HL-60/S4 (cell line): Measurements from ENCODE around the gene ANKFN1.
"Not testable (repeated sequence)": the region's sequence is repeated elsewhere in the genome, so short reads cannot be mapped to it uniquely, and the experiment has no call there.

ENCODE experiments used
- in situ Hi-C: fragments of 300-500 bp; cut with MboI; formaldehyde crosslinking; loops from 2 replicates; pipeline ENCODE4 v1.14.3; 2022; ENCODE audit warnings: low sequenced_read_pairs

The ANKFN1 gene

GRCh38 chr17:56288786-56289185 lies 135.5 kb downstream of the ANKFN1 start:
- in situ Hi-C loops = not testable (repeated sequence)

DNA sequence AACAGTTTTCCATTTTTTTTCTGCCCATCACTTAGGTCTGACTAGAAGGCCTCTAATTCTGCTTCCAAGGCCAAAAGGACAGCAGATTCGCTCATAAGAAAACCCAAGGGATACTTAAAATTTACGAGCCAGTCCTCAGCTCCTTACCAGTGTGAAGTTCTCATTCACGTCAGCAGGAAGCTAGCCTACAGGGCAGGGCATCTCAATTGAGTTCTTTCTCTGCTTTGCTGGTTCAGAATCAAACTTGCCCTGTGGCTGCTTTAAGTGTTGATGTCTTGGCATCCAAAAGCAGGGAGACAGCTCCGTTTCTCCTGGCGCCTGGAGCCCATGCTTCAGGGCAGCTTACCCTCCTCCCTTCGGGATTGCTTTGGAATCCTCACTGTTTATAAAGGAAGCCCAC lies 136.0 kb downstream of the ANKFN1 start:
- in situ Hi-C loops = no loop called here

- in situ Hi-C loops = no loop called here
Observed at GRCh38 chr17:56290101-56290801, 137.0 kb downstream of the ANKFN1 start.

DNA sequence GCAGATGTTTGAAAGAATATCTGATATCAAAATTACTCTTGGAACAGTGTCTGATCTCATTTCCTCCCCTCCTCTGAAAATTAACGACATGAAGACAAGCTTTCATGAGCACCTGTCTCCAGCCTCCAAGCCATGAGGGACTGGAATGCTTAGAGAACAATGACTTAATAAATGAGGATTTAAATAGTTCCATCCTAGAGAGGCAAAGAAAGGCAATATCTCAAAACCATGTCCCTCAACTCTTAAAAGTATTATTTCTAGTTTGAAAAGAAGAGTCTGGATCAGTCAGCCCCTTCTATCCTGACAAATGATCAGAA lies 137.5 kb downstream of the ANKFN1 start:
- in situ Hi-C loops = no loop called here

GRCh38 chr17:56291226-56291805 lies 138.0 kb downstream of the ANKFN1 start:
- in situ Hi-C loops = no loop called here

DNA sequence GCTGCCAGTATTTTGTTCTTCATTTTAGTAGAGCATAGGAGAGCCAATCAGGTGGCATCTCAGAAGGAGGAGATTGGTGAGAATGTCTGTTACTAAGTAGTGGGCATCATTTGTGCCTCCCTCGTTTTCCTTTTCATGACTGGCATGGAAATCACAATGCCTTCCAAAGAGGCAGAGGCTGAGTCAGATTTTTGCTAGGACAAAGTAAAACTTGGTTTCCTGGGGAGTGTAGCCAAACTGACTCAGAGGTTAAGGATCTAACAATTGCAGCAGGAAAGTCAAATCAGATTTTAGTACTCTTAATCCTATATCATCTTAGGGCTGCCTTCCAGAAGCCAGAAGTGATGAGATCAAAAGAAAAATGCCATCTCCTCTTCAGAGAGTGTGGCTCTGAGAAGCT lies 138.7 kb downstream of the ANKFN1 start:
- in situ Hi-C loops = no loop called here

GRCh38 chr17:56292578-56292977 lies 139.3 kb downstream of the ANKFN1 start:
- in situ Hi-C loops = no loop called here

DNA sequence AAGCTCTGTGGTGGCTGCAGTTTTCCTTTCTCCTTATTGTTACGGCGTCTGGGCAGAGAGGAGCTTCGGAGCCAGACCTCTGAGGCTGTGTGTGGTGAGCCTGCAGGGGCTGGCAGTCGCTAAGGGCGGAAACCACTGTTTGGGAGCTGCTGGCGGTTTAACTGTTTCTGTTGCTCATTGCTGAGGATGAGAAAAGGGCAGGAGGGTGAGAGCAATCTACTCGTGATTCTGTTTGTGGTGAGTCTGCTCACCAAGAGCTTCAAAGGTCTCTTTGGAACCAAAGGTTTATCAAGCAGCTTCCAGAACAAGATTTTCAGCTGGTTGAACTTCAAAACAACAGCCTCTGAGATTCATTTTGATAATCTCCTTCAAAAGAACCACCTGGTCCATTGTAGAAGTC lies 143.9 kb downstream of the ANKFN1 start:
- in situ Hi-C loops = no loop called here

DNA sequence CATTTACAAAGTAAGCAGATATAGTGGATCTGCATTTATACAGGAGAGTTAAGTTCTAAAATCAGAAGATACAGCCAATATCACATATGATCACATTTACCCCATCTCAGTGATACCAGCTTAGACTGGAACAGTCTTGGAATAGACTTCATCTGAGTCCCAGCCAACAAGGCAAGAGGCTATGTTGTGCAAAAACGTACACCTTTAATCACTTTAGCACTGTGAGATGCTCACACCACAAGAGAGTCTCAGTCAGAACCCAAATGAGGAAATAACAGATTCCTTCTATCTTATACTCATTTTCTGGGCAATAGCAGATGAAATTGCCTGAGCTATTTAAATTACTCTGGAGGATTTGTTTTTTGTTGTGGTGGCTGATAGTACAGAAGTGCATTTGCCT lies 145.6 kb downstream of the ANKFN1 start:
- in situ Hi-C loops = no loop called here

DNA sequence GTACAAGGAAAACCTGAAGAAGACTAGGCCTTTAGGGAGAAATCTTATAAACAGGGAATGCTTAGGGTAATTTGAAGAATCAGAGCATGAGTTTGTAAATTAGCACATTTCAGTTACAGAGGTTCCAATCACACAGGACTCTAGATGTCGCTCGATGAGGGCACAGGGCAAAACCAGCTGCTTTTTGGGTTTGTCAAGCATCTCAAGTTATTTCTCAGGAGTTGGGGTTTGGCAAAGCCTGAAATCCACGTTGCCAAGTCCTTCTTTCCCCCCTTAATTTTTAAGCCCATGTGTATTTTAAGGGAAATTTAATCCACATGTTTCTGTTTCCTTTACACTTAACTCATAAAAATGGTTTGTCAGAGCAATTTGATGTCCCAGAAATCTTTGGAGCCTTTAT lies 146.9 kb downstream of the ANKFN1 start:
- in situ Hi-C loops = no loop called here

- in situ Hi-C loops = no loop called here
Observed at GRCh38 chr17:56305007-56305406, 151.7 kb downstream of the ANKFN1 start.

DNA sequence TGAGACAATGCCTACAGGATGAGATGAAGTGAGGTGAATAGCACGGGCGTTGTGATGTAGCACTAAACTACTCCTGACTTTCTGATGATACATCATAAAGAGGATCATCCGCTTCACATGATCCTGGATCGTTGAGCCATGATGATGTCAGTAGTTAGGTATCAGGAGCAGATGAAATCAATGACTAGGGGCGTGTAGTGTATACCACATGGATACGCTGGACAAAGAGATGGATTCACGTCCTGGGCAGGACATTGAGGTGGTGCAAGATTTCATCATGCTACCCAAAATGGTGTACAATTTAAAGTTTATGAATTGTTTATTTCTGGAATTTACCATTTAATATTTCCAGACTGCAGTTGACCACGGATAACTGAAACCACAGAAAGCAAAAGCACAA lies 156.6 kb downstream of the ANKFN1 start:
- in situ Hi-C loops = loop anchor here (10.0 kb wide), 1 partner anchor 185 kb away; no protein-coding TSS in a partner anchor

DNA sequence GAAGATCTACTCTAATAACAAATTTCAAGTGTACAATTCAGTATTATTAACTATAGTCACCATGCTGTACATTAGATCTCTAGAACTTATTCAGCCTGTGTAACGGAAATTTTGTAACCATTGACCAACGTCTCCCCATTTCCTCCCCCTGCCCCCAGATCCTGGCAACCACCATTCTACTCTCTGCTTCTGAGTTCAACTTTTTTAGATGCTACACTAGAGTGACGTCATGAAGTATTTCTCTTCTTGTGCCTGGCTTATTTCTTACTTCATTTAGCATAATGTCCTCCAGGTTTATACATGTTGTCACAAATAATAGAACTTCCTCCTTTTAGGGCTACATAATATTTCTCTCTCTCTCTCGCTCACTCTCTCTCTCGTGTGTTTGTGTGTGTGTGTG lies 157.5 kb downstream of the ANKFN1 start:
- in situ Hi-C loops = loop anchor here (10.0 kb wide), 1 partner anchor 186 kb away; no protein-coding TSS in a partner anchor

DNA sequence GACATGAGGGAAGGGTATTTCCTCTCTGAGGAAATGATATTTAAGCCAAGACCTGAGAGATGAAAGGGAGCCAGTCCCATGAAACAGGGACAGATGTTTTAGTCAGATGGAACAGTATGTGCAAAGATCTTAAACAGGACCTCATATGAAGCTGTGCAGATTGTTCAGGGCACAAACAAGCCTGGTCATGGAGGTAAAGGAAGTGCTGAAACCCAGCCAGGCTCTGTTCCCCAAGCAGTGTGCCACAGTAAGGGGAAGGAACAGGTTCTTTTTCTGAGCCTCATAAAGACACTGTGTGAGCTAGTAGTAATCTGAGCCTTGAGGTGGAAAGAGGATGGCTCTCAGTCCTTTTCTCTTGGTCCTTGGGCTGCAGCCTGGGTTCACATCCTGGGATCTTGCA lies 159.9 kb downstream of the ANKFN1 start:
- in situ Hi-C loops = loop anchor here (10.0 kb wide), 1 partner anchor 188 kb away; no protein-coding TSS in a partner anchor

DNA sequence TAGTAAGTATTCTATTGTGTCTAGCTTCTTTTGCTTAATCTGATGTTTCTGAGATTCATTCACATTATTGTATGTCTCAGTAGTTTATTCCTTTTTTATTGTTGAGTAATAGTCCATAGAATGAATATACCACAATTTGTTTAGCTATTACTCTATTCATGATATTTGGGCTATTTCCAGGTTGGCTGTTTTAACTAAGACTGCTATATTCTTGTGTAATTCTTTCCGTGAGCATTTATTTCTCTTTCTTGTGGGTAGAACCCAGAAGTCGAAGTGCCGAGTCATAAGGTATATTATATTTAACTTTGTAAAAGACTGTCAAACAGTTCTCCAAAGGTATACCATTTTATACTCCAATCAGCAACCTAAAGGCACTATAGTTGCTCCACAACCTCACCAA lies 160.8 kb downstream of the ANKFN1 start:
- in situ Hi-C loops = loop anchor here (10.0 kb wide), 1 partner anchor 189 kb away; no protein-coding TSS in a partner anchor

- in situ Hi-C loops = loop anchor here (10.0 kb wide), 1 partner anchor 190 kb away; no protein-coding TSS in a partner anchor
Observed at GRCh38 chr17:56314984-56315602, 161.8 kb downstream of the ANKFN1 start.

DNA sequence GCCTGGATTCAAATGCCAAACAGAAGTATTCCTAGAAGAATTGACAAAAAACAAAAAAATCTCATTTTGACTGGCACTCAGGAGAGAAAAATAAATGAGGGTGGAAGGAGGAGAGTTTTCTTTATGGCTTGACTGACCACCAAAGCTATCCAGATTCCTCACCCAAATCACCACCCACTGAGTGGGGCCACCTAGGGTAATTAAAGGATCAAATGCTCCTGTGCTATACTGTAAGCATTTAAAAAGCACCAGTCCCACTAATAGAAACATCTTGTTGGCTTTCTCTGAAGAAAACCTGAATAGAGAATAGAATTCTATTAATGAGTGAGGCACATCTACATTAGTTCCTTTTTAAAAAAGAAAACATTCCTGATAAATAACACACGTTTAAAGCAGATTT lies 163.3 kb downstream of the ANKFN1 start:
- in situ Hi-C loops = loop anchor here (10.0 kb wide), 1 partner anchor 192 kb away; no protein-coding TSS in a partner anchor

GRCh38 chr17:56317351-56318208 lies 164.3 kb downstream of the ANKFN1 start:
- in situ Hi-C loops = loop anchor here (10.0 kb wide), 1 partner anchor 193 kb away; no protein-coding TSS in a partner anchor

- in situ Hi-C loops = loop anchor here (10.0 kb wide), 1 partner anchor 195 kb away; no protein-coding TSS in a partner anchor
Observed at GRCh38 chr17:56319531-56319930, 166.3 kb downstream of the ANKFN1 start.

DNA sequence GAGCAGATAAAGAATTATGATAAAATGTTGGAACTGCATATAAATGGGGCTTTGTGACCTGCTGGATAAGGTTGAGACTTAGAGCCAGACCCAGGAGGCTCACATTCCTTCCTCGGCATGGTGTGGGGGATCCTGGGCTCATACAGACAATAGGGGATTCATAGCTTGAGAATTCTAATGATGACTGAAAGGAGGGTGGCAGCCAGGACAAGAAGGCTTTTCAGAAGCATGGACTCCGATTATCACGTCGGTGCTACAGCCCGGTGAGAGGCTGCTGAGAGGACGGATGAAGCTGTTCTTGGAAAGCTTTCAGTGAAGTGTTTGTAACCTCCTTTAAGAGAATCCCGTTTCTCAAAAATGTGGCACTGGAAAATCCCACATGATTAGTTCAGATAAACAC lies 167.2 kb downstream of the ANKFN1 start:
- in situ Hi-C loops = no loop called here

- in situ Hi-C loops = no loop called here
Observed at GRCh38 chr17:56322991-56323390, 169.7 kb downstream of the ANKFN1 start.
